Chondrocyte (in vitro differentiated cells): Measurements from ENCODE around the gene VRK3. TPM values are rescaled to one million over a fixed set of nuclear protein-coding genes. Genes with fewer than 3 reads are reported as not detected.

Experiments used
- DNase-seq: peaks from one replicate; pipeline ENCODE4 v3.0.0; 2021; ENCODE audit warnings: mixed read lengths, low spot score
- H3K27ac Mint-ChIP-seq: one replicate; pipeline ENCODE4 v1.8.0; 2021; ENCODE audit warnings: mild to moderate bottlenecking, moderate library complexity, mixed read lengths; ENCODE audit not compliant: unreplicated experiment
- H3K27me3 Mint-ChIP-seq: 2 replicates; pipeline ENCODE4 v1.8.0; 2021; ENCODE audit warnings: low read depth, mixed read lengths
- H3K36me3 Mint-ChIP-seq: 2 replicates; pipeline ENCODE4 v1.8.0; 2021; ENCODE audit warnings: low read depth, mixed read lengths
- H3K4me1 Mint-ChIP-seq: 2 replicates; pipeline ENCODE4 v1.8.0; 2021; ENCODE audit warnings: low read depth, mild to moderate bottlenecking, mixed read lengths
- H3K4me3 Mint-ChIP-seq: one replicate; pipeline ENCODE4 v1.8.0; 2021; ENCODE audit warnings: mild to moderate bottlenecking, moderate library complexity, mixed read lengths; ENCODE audit not compliant: unreplicated experiment
- H3K9me3 Mint-ChIP-seq: 2 replicates; pipeline ENCODE4 v1.8.0; 2021; ENCODE audit warnings: low read depth, mixed read lengths
- total RNA-seq: library from RNA; stranded (reverse); gene quantifications from 3 replicates; pipeline ENCODE4 v1.2.1, GENCODE V29; 2021
- TF ChIP-seq, protein P1 (sequence below): fragments of 200-600 bp; sonication (generic); IDR thresholded peaks from 2 replicates; pipeline ENCODE4 v1.5.0; 2021; ENCODE audit warnings: antibody characterized with exemption, mild to moderate bottlenecking, moderate library complexity

VRK3 gene
- total RNA-seq, 1 donor from 2014 or later: 21.1 TPM

DNA sequence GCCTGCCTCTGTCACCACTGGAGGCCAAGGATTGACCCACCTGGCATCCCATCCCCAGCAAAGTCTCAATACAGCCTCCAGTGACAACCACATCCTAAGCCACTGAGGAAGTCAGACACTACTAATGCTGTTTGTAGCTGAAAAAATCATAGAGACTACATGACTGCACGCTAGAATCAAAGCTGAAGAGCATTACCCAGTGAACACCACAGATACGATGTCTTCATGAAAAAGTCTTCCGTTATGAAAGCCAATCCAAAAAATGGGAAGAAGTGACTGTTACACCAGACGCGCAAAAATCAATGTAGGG, 84.7 kb downstream of the VRK3 start:
- no peak for DNase-seq
- Mint-ChIP-seq H3K36me3 (no peaks in the 10 kb centered on the region), H3K27ac (no peak overlapping the region), H3K4me1 (peaks cover 5% of the 10 kb centered on the region), H3K9me3 (no peaks in the 10 kb centered on the region), H3K27me3 (peaks cover 25% of the 10 kb centered on the region), H3K4me3 (no peak overlapping the region)
- TF ChIP-seq, protein P1, sequence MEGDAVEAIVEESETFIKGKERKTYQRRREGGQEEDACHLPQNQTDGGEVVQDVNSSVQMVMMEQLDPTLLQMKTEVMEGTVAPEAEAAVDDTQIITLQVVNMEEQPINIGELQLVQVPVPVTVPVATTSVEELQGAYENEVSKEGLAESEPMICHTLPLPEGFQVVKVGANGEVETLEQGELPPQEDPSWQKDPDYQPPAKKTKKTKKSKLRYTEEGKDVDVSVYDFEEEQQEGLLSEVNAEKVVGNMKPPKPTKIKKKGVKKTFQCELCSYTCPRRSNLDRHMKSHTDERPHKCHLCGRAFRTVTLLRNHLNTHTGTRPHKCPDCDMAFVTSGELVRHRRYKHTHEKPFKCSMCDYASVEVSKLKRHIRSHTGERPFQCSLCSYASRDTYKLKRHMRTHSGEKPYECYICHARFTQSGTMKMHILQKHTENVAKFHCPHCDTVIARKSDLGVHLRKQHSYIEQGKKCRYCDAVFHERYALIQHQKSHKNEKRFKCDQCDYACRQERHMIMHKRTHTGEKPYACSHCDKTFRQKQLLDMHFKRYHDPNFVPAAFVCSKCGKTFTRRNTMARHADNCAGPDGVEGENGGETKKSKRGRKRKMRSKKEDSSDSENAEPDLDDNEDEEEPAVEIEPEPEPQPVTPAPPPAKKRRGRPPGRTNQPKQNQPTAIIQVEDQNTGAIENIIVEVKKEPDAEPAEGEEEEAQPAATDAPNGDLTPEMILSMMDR: no peak

DNA sequence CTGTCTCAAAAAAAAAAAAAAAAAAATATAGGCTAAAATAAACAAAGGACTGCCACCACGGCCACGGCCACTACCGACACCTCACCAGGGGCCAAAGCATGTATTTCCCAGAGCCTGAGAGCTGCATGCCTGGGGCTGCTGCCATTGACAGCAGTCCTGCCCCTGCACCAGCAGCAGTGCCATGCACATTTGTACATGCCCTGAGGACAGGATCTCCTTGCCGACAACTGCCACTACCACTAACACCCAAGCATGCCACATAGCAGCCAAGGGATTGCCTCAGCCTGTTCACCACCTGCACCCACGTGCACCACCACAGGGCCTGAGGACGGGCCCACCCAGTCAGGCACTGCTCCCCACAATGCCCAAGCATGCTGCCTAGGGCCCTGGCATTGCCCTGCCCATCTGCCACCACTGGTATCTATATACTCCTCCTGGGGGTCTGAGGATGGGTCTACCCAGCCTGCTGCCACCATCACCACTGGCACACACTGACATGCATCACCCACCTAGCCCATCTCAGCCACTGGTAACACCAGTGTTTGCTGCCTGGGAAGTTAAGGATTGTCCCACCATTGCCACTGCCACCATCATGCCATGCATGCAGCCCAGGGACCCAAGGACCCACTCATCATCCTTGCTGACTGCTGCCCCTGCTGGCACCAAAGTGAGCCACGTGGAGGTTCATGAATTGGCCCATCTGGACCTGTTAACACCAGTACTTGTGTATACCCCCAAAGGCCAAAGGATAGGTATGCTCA, 85.3 kb downstream of the VRK3 start:
- TF ChIP-seq, protein P1: peak; percentile 13
- H3K27me3 Mint-ChIP-seq: peaks cover 24% of the 10 kb centered on the region
- H3K4me1 Mint-ChIP-seq: peaks cover 5% of the 10 kb centered on the region
- H3K36me3 Mint-ChIP-seq: no peaks in the 10 kb centered on the region
- no peak overlapping the region for H3K27ac Mint-ChIP-seq
- DNase-seq: peak; percentile 64
- no peak overlapping the region for H3K4me3 Mint-ChIP-seq
- no peaks in the 10 kb centered on the region for H3K9me3 Mint-ChIP-seq

DNA sequence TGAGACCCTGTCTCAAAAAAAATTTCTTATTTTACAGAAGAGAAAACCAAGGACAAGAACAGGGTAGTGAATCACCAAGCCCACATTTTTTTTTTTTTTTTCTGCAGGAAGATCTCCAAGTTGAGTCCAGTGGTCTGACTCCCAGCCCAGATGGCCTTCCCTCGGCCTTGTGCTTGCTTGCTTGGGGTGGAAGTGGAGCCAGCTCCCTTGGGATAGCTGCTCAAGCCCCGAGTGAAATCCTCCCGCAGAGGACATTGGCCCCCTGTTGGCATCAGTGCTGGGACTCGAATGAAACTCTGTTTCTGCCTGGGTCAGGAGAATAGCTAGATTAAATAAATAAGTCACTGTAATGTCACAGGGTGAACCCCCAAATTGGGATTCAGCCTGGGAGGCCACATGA, 86.5 kb downstream of the VRK3 start:
- Mint-ChIP-seq H3K27ac (no peak overlapping the region), H3K4me1 (peaks cover 5% of the 10 kb centered on the region), H3K4me3 (no peak overlapping the region), H3K27me3 (peaks cover 24% of the 10 kb centered on the region), H3K36me3 (no peaks in the 10 kb centered on the region), H3K9me3 (no peaks in the 10 kb centered on the region)
- DNase-seq: peak; percentile 55
- TF ChIP-seq, protein P1: no peak

DNA sequence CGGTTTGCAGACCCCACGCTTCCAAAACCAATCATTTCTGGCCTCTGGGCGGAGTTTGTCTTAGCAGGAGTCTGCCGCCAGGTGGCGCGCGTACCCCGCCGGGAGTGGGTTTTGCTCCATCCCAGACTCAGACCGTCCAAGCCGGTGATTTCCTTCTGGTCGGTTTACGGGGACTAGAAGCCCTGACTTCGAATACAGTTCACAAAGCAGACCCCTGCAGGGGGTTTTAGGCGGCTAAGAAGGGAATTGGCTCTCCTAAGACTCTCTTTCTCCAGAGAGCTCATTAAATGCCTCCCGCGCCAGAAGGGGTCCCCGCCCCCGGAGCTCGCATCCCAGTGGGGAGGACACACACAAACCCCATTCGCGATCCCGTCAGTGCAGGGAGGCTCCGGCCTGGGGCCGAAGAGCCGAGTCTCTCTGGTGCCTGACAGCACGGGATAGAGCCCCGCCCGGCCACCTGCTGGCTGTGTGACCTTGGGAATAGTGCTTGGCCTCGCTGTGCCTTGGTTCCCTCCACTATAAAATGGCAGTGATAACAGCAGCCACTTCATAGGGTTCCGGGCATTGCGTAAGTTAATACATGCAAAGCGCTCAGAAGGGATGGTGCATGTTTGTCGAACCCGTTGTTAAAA, 87.3 kb downstream of the VRK3 start:
- H3K36me3 Mint-ChIP-seq: peaks cover 3% of the 10 kb centered on the region
- DNase-seq: peak; percentile 82
- H3K27ac Mint-ChIP-seq: no peak overlapping the region
- no peaks in the 10 kb centered on the region for H3K9me3 Mint-ChIP-seq
- peaks cover 7% of the 10 kb centered on the region for H3K4me1 Mint-ChIP-seq
- peaks cover 16% of the 10 kb centered on the region for H3K27me3 Mint-ChIP-seq
- H3K4me3 Mint-ChIP-seq: peak overlapping the region; percentile 38
- TF ChIP-seq, protein P1: peak; percentile 97

DNA sequence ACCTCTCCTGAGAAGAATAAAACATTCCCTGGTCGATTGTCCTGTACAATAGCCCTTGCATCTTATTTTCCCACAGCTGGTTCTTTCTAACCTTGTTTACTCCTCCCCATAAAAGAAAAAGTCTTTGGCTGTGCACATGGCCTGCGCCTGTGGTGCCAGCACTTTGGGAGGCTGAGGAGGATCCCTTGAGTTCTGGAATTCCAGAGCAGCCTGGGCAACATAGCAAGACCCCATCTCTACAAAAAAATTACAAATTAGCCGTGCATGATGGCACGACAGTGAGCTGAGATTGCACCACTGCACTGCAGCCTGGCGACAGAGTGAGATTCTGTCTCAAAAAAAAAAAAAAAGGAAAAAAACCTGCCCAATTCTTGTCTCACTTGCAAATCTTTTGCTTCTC, 88.6 kb downstream of the VRK3 start:
- DNase-seq: peak; percentile 7
- TF ChIP-seq, protein P1: no peak
- peaks cover 8% of the 10 kb centered on the region for H3K27me3 Mint-ChIP-seq
- H3K4me1 Mint-ChIP-seq: peaks cover 12% of the 10 kb centered on the region
- H3K9me3 Mint-ChIP-seq: no peaks in the 10 kb centered on the region
- H3K27ac Mint-ChIP-seq: no peak overlapping the region
- H3K36me3 Mint-ChIP-seq: peaks cover 8% of the 10 kb centered on the region
- H3K4me3 Mint-ChIP-seq: no peak overlapping the region
